HCT116 (cell line): Measurements from ENCODE around the gene CIT.

ENCODE experiments used
- ELF1 ChIP-seq: IDR thresholded peaks from 2 replicates; pipeline ENCODE4 v1.6.1; 2012; ENCODE audit warnings: low read depth, borderline replicate concordance
- JUND ChIP-seq: IDR thresholded peaks from 2 replicates; pipeline ENCODE4 v1.6.1; 2012
- RAD21 ChIP-seq: IDR thresholded peaks from 2 replicates; pipeline ENCODE4 v1.6.1; 2012; ENCODE audit warnings: low read depth, mild to moderate bottlenecking
- TF ChIP-seq, protein P1 (sequence below), 3 experiments: fragments of 200-600 bp in 1 of 3; sonication (generic) in 1 of 3; IDR thresholded peaks in 2 of 3; conservative IDR thresholded peaks in 1 of 3; 2 replicates each; pipeline ENCODE4 v1.5.1; 2012 to 2017; ENCODE audit warnings: low read depth in 2 of 3, low read length in 2 of 3, antibody characterized with exemption in 1 of 3, borderline replicate concordance in 1 of 3, control low read depth in 1 of 3, mild to moderate bottlenecking in 1 of 3, mixed read lengths in 1 of 3, mixed run types in 1 of 3, moderate library complexity in 1 of 3; ENCODE audit not compliant: insufficient read depth in 1 of 3
- TF ChIP-seq, protein P2 (sequence below): IDR thresholded peaks from 2 replicates; pipeline ENCODE4 v1.6.1; 2012
- TF ChIP-seq, protein P3 (sequence below): IDR thresholded peaks from 2 replicates; pipeline ENCODE4 v1.6.1; 2012; ENCODE audit warnings: low read depth

DNA sequence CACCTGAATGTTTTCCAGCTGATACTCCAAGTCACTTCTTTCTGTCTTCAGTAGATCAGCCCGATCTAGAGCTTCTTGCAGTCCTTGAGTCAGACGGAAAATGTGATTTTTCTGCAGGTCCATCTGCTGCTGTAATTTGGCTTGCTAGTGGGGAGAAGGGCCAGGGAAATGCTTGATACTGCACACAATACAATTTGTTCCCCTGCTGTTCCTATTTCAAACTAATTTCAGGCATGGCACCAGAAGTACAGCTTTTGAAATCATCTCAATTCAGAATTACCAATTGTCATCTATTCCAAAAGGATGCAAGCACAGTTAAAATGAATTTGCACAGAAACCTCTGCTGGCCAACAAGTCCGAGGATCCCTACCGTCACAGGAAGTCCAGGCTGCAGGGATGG lies 155.8 kb downstream of the CIT start:
- TF ChIP-seq JUND: no peak
- TF ChIP-seq ELF1: no peak
- TF ChIP-seq, protein P1, sequence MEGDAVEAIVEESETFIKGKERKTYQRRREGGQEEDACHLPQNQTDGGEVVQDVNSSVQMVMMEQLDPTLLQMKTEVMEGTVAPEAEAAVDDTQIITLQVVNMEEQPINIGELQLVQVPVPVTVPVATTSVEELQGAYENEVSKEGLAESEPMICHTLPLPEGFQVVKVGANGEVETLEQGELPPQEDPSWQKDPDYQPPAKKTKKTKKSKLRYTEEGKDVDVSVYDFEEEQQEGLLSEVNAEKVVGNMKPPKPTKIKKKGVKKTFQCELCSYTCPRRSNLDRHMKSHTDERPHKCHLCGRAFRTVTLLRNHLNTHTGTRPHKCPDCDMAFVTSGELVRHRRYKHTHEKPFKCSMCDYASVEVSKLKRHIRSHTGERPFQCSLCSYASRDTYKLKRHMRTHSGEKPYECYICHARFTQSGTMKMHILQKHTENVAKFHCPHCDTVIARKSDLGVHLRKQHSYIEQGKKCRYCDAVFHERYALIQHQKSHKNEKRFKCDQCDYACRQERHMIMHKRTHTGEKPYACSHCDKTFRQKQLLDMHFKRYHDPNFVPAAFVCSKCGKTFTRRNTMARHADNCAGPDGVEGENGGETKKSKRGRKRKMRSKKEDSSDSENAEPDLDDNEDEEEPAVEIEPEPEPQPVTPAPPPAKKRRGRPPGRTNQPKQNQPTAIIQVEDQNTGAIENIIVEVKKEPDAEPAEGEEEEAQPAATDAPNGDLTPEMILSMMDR (IDR thresholded peaks at IDR 0.05 in 2 of 3, conservative IDR thresholded peaks at IDR 0.05 in 1 of 3; ENCODE audit: borderline replicate concordance in 1 of 3, insufficient read depth in 1 of 3, low read depth in 2 of 3, low read length in 2 of 3): no peak
- TF ChIP-seq, protein P2, sequence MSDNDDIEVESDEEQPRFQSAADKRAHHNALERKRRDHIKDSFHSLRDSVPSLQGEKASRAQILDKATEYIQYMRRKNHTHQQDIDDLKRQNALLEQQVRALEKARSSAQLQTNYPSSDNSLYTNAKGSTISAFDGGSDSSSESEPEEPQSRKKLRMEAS: no peak
- TF ChIP-seq, protein P3, sequence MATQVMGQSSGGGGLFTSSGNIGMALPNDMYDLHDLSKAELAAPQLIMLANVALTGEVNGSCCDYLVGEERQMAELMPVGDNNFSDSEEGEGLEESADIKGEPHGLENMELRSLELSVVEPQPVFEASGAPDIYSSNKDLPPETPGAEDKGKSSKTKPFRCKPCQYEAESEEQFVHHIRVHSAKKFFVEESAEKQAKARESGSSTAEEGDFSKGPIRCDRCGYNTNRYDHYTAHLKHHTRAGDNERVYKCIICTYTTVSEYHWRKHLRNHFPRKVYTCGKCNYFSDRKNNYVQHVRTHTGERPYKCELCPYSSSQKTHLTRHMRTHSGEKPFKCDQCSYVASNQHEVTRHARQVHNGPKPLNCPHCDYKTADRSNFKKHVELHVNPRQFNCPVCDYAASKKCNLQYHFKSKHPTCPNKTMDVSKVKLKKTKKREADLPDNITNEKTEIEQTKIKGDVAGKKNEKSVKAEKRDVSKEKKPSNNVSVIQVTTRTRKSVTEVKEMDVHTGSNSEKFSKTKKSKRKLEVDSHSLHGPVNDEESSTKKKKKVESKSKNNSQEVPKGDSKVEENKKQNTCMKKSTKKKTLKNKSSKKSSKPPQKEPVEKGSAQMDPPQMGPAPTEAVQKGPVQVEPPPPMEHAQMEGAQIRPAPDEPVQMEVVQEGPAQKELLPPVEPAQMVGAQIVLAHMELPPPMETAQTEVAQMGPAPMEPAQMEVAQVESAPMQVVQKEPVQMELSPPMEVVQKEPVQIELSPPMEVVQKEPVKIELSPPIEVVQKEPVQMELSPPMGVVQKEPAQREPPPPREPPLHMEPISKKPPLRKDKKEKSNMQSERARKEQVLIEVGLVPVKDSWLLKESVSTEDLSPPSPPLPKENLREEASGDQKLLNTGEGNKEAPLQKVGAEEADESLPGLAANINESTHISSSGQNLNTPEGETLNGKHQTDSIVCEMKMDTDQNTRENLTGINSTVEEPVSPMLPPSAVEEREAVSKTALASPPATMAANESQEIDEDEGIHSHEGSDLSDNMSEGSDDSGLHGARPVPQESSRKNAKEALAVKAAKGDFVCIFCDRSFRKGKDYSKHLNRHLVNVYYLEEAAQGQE: no peak
- no peak for TF ChIP-seq RAD21
